Cardiac fibroblast (primary cell): ENCODE results near the gene AGBL4.

ENCODE experiments used
- DNase-seq, 2 donors: peaks; one replicate each; pipeline versions ENCODE4 v3.0.0 to v3.0.0-alpha.2; 2010; ENCODE audit warnings: low read depth in 2 of 2
- H3K4me3 ChIP-seq, 2 donors: replicated peaks in 1 of 2; 1 replicate in 1 of 2; 2 replicates in 1 of 2; pipeline ENCODE4 v1.5.1; 2011; ENCODE audit warnings: low read depth in 2 of 2, low read length in 2 of 2, mild to moderate bottlenecking in 2 of 2, moderate library complexity in 1 of 2
- CTCF ChIP-seq: IDR thresholded peaks from one replicate; pipeline ENCODE4 v1.5.1; 2011; ENCODE audit warnings: low read depth, mild to moderate bottlenecking, low read length, inconsistent platforms

The AGBL4 gene

GRCh38 chr1:49465486-49466185 is 558.1 kb downstream of the AGBL4 start:
- no peak for TF ChIP-seq CTCF
- no peak overlapping the region for H3K4me3 ChIP-seq
- no peak for DNase-seq

- no peak for DNase-seq
- no peak overlapping the region for H3K4me3 ChIP-seq
- no peak for TF ChIP-seq CTCF
These were observed 575.6 kb downstream of the AGBL4 start for GRCh38 chr1:49448200-49448599.

GRCh38 chr1:49436865-49437264 is 586.9 kb downstream of the AGBL4 start:
- no peak for TF ChIP-seq CTCF
- no peak for DNase-seq
- no peak overlapping the region for H3K4me3 ChIP-seq

GRCh38 chr1:49435291-49435690 is 588.5 kb downstream of the AGBL4 start:
- no peak overlapping the region for H3K4me3 ChIP-seq
- TF ChIP-seq CTCF, result no peak
- DNase-seq, result no peak

GRCh38 chr1:49424782-49425181 is 599.0 kb downstream of the AGBL4 start:
- no peak overlapping the region for H3K4me3 ChIP-seq
- no peak for TF ChIP-seq CTCF
- no peak for DNase-seq

- H3K4me3 ChIP-seq, result no peak overlapping the region
- no peak for DNase-seq
- TF ChIP-seq CTCF, result no peak
These were observed 607.0 kb downstream of the AGBL4 start for GRCh38 chr1:49416758-49417157.

- H3K4me3 ChIP-seq, result no peak overlapping the region
- no peak for DNase-seq
- no peak for TF ChIP-seq CTCF
These were observed 615.4 kb downstream of the AGBL4 start for GRCh38 chr1:49408346-49408745.
